Activated CD4-positive, alpha-beta T cell treated with anti-CD3 and anti-CD28 coated beads for 36 hours (primary cell): ENCODE results near the gene LRRFIP1. TPM values are rescaled to one million over a fixed set of nuclear protein-coding genes. Genes with fewer than 3 reads are reported as not detected.

Source experiments
- ATAC-seq: fragments of 200-7000 bp; cut with Tn5 transposase; one replicate; pipeline ENCODE4 v1.10.0; 2021; ENCODE audit warnings: mild to moderate bottlenecking, moderate library complexity
- CTCF ChIA-PET: fragments of 350-600 bp; sonication (Branson Sonifier 250); formaldehyde crosslinking; loops from one replicate; lab custom pipeline; 2021; ENCODE audit warnings: antibody characterized with exemption; lab: Charles Lee
- POLR2A ChIA-PET: fragments of 350-600 bp; sonication (Branson Sonifier 250); formaldehyde crosslinking; loops from one replicate; lab custom pipeline; 2021; ENCODE audit warnings: antibody characterized with exemption, inconsistent platforms; lab: Charles Lee
- DNase-seq: peaks from one replicate; pipeline ENCODE4 v3.0.0-alpha.2; 2020
- H3K27ac Mint-ChIP-seq: one replicate; pipeline ENCODE4 v1.8.0; 2021; ENCODE audit warnings: mixed read lengths
- H3K27me3 Mint-ChIP-seq: one replicate; pipeline ENCODE4 v1.8.0; 2021; ENCODE audit warnings: mixed read lengths
- H3K36me3 Mint-ChIP-seq: one replicate; pipeline ENCODE4 v1.8.0; 2021; ENCODE audit warnings: low read depth, mixed read lengths
- H3K4me1 Mint-ChIP-seq: one replicate; pipeline ENCODE4 v1.8.0; 2021; ENCODE audit warnings: mixed read lengths
- H3K4me3 Mint-ChIP-seq: one replicate; pipeline ENCODE4 v1.8.0; 2021; ENCODE audit warnings: mild to moderate bottlenecking, moderate library complexity, mixed read lengths
- H3K9me3 Mint-ChIP-seq: one replicate; pipeline ENCODE4 v1.8.0; 2021; ENCODE audit warnings: low read depth, mixed read lengths
- intact Hi-C, 2 experiments: fragments of 100-400 bp; cut with DNase I in 1 of 2; cut with micrococcal nuclease in 1 of 2; formaldehyde crosslinking; loops; one replicate each; pipeline versions ENCODE4 v1.14.2 to v1.15.1; 2022 to 2024; cut with DNase I, micrococcal nuclease
- total RNA-seq, 2 experiments: library from RNA; stranded (reverse); gene quantifications; one replicate each; pipeline ENCODE4 v1.2.3, GENCODE V29; 2021

Gene LRRFIP1
- total RNA-seq, 2 experiments from 2014 or later, result 234 to 235 TPM

DNA sequence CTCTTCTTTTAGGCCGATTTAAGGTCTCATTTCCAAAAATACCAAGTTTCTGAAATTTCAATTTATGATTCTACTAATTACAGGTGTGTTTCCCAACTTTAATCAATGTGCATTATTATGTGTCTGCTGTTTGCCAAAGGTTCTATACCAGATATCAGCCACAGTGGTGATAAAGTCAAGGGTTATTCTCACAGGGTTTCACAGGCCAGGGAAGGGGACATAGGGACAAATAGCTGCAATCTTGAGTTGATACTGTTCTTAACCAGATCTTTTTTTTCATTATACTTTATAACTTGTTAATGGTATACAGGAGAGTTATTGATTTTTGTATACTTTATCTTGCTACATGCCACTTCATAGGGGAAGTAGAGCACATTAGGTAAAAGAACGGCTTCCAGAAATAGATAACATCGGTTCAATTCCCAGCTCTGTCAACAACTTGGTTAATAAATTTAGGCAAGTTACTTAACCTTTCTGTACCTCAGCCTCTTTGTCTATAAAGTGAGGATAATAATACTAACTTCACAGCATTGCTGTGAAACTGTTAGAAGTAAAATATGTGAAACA lies 200.1 kb downstream of the LRRFIP1 start:
- DNase-seq (no peak), ATAC-seq (no peak)
- H3K36me3 Mint-ChIP-seq, result no peaks in the 10 kb centered on the region
- no peak overlapping the region for H3K27ac Mint-ChIP-seq
- H3K4me1 Mint-ChIP-seq, result peaks cover 2% of the 10 kb centered on the region
- H3K9me3 Mint-ChIP-seq, result no peaks in the 10 kb centered on the region
- CTCF ChIA-PET, result interaction anchor here (1.7 kb wide), 1 partner anchor 315 kb away, joined by 4 read pairs; no protein-coding TSS in a partner anchor
- no peak overlapping the region for H3K4me3 Mint-ChIP-seq
- H3K27me3 Mint-ChIP-seq, result no peaks in the 10 kb centered on the region
- intact Hi-C loops, result no loop called here
- POLR2A ChIA-PET, result no interaction called here

Other genes with a start within 250 kb of the LRRFIP1 start
- gene COL6A3, start 213.4 kb upstream of the LRRFIP1 start, total RNA-seq, result 10 to 100 TPM; 29.9 to 36.4 TPM
- 1 to 10 TPM in 1 of 2 experiments, under 1 TPM in 1; 0.82 to 1.2 TPM for gene MLPH, start 140.3 kb upstream of the LRRFIP1 start, total RNA-seq
- gene PRLH, start 61.0 kb upstream of the LRRFIP1 start, total RNA-seq, result not detected
- gene RAB17, start 36.9 kb upstream of the LRRFIP1 start, total RNA-seq, result under 1 TPM; 0.18 to 0.30 TPM
- gene RBM44, start 171.2 kb downstream of the LRRFIP1 start, total RNA-seq, result 1 to 10 TPM in 1 of 2 experiments, under 1 TPM in 1; 0.94 to 1.4 TPM
- under 1 TPM; 0.30 to 0.32 TPM for gene RAMP1, start 232.0 kb downstream of the LRRFIP1 start, total RNA-seq